ENCODE results near the gene VWC2L. TPM values are rescaled to one million over a fixed set of nuclear protein-coding genes. Genes with fewer than 3 reads are reported as not detected.

Gene VWC2L
- total and polyA plus RNA-seq, 2 of the 8 experiments (the other 6 are each of a cell fraction or from before 2014, with no cell fraction given): not detected

DNA sequence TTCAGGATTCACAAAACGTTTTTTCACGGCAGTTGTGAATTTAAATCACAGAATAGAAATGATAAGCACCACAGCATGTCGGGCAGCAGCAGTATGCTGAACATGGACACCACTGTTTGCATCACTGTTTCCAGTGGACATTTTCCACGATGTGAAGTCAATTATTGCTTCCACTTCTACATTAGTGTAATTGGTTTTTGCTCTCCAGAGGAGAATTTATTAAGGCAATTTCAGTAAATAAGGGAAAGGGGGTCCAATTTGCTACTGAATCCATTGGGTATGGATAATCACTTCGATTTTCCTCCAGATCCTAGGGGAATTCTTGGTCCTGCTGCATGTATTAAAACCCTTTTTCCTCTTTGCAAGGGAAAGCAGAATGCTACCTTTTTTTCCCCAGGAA, 30.2 kb upstream of the VWC2L start:
- Histone ChIP-seq H2BK12ac (ENCODE audit: low read depth, low read length) (no peak overlapping the region), H3K4me1 (replicated peaks in 1 of 4; ENCODE audit: control insufficient read depth in 3 of 4, insufficient read depth in 4 of 4, low read length in 3 of 4) (no peaks in the 10 kb centered on the region), H3K4me3 (ENCODE audit: extremely low read depth in 1 of 4, insufficient read depth in 2 of 4, low read depth in 3 of 4, low read length in 4 of 4) (no peak overlapping the region), H4K8ac (ENCODE audit: extremely low read depth, insufficient read depth, low read length) (no peak overlapping the region), H2BK120ac (replicated peaks; ENCODE audit: low read depth, low read length) (no peak overlapping the region), H3K23me2 (ENCODE audit: low read depth, low read length) (no peaks in the 10 kb centered on the region), H2AK5ac (ENCODE audit: low read depth, low read length) (no peak overlapping the region), H3K79me1 (ENCODE audit: low read depth, low read length) (no peaks in the 10 kb centered on the region), H3K4ac (replicated peaks; ENCODE audit: insufficient read length, low read depth, low read length) (no peak overlapping the region), H3K23ac (ENCODE audit: insufficient read length) (no peak overlapping the region), H2BK20ac (ENCODE audit: low read length) (no peak overlapping the region), H3K4me2 (ENCODE audit: insufficient read depth in 1 of 2, low read depth in 2 of 2, low read length in 2 of 2) (no peak overlapping the region), H3K79me2 (ENCODE audit: control insufficient read depth in 1 of 2, insufficient read depth in 2 of 2, low read length in 2 of 2) (no peaks in the 10 kb centered on the region), H4K91ac (replicated peaks; ENCODE audit: insufficient read length, low read length) (no peak overlapping the region), H3K18ac (ENCODE audit: extremely low read depth, low read length) (no peak overlapping the region), H3K14ac (ENCODE audit: insufficient read length) (no peak overlapping the region), H3K9ac (replicated peaks in 1 of 4; ENCODE audit: extremely low read depth in 1 of 4, low read depth in 3 of 4, low read length in 3 of 4) (no peak overlapping the region), H3K27ac (ENCODE audit: low read depth, low read length) (no peak overlapping the region), H4K20me1 (replicated peaks in 1 of 2; ENCODE audit: control insufficient read depth in 1 of 2, insufficient read depth in 2 of 2, low read length in 2 of 2) (no peaks in the 10 kb centered on the region), H2BK15ac (ENCODE audit: low read length) (no peak overlapping the region), H2BK5ac (ENCODE audit: low read depth, low read length) (no peak overlapping the region), H3K27me3 (replicated peaks in 1 of 4; ENCODE audit: control insufficient read depth in 3 of 4, extremely low read depth in 1 of 4, insufficient read depth in 3 of 4, low read length in 3 of 4) (no peaks in the 10 kb centered on the region), H3K36me3 (ENCODE audit: control insufficient read depth in 2 of 4, insufficient read depth in 4 of 4, low read length in 3 of 4) (no peaks in the 10 kb centered on the region), H2AFZ (ENCODE audit: low read length) (no peak overlapping the region), H3K9me3 (ENCODE audit: insufficient read depth in 2 of 2, low read depth in 1 of 2, low read length in 1 of 2) (no peaks in the 10 kb centered on the region), H4K5ac (ENCODE audit: insufficient read length, low read depth, low read length) (no peak overlapping the region), H3K56ac (replicated peaks; ENCODE audit: insufficient read length, low read depth, low read length) (no peak overlapping the region)
- CTCF ChIA-PET (ENCODE audit: partially characterized antibody): no interaction called here
- DNase-seq (ENCODE audit: low read depth in 1 of 2, low spot score in 2 of 2) (no peak), FAIRE-seq (no peak)
- POLR2A ChIA-PET (ENCODE audit: partially characterized antibody): no interaction called here
- WGBS, 2 experiments (ENCODE audit: extremely low coverage in 1 of 2, insufficient coverage in 1 of 2, insufficient read length in 1 of 2, insufficient replicate concordance in 2 of 2, low coverage in 1 of 2, low lambda C conversion rate in 2 of 2, missing lambda C conversion rate in 1 of 2): 86% methylated on average over 5 of the region's 5 CpGs; no CpG with 5 or more reads in 1 of the 2 experiments
- TF ChIP-seq RXRA (IDR thresholded peaks at IDR 0.05; ENCODE audit: insufficient read depth, low read depth, low read length) (no peak), RFX5 (IDR thresholded peaks at IDR 0.05; ENCODE audit: borderline replicate concordance, low read depth, low read length) (no peak), TEAD4 (IDR thresholded peaks at IDR 0.05; ENCODE audit: low read depth, low read length) (no peak), POLR2AphosphoS5 (IDR thresholded peaks at IDR 0.05; ENCODE audit: low read depth, low read length) (no peak), KDM1A (IDR thresholded peaks at IDR 0.05; ENCODE audit: borderline replicate concordance, low read length) (no peak), PHF8 (conservative IDR thresholded peaks at IDR 0.05; ENCODE audit: low read depth, low read length) (no peak), POLR2A (IDR thresholded peaks at IDR 0.05; ENCODE audit: control extremely low read depth in 1 of 2, low read depth in 2 of 2, low read length in 2 of 2) (no peak)
- TF ChIP-seq, protein P1, sequence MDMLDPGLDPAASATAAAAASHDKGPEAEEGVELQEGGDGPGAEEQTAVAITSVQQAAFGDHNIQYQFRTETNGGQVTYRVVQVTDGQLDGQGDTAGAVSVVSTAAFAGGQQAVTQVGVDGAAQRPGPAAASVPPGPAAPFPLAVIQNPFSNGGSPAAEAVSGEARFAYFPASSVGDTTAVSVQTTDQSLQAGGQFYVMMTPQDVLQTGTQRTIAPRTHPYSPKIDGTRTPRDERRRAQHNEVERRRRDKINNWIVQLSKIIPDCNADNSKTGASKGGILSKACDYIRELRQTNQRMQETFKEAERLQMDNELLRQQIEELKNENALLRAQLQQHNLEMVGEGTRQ (IDR thresholded peaks at IDR 0.05; ENCODE audit: low read length): no peak
- TF ChIP-seq, protein P2, sequence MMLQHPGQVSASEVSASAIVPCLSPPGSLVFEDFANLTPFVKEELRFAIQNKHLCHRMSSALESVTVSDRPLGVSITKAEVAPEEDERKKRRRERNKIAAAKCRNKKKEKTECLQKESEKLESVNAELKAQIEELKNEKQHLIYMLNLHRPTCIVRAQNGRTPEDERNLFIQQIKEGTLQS (IDR thresholded peaks at IDR 0.05; ENCODE audit: insufficient read depth, low read depth, low read length): no peak
- TF ChIP-seq, protein P3, sequence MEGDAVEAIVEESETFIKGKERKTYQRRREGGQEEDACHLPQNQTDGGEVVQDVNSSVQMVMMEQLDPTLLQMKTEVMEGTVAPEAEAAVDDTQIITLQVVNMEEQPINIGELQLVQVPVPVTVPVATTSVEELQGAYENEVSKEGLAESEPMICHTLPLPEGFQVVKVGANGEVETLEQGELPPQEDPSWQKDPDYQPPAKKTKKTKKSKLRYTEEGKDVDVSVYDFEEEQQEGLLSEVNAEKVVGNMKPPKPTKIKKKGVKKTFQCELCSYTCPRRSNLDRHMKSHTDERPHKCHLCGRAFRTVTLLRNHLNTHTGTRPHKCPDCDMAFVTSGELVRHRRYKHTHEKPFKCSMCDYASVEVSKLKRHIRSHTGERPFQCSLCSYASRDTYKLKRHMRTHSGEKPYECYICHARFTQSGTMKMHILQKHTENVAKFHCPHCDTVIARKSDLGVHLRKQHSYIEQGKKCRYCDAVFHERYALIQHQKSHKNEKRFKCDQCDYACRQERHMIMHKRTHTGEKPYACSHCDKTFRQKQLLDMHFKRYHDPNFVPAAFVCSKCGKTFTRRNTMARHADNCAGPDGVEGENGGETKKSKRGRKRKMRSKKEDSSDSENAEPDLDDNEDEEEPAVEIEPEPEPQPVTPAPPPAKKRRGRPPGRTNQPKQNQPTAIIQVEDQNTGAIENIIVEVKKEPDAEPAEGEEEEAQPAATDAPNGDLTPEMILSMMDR (IDR thresholded peaks at IDR 0.05; ENCODE audit: control extremely low read depth in 1 of 3, insufficient read depth in 1 of 3, low read depth in 1 of 3, low read length in 3 of 3): no peak

Data from H1 (cell line).